Stimulated activated CD8-positive, alpha-beta memory T cell treated with anti-CD3 and anti-CD28 coated beads, Interleukin-2, amount 100 ng/mL, for 48 hours (primary cell): ENCODE measurements around the gene ADPRH.
"Not testable (repeated sequence)": the region's sequence is repeated elsewhere in the genome, so short reads cannot be mapped to it uniquely, and the experiment has no call there.

ENCODE experiments used
- DNase-seq, 2 donors: peaks; one replicate each; pipeline ENCODE4 v3.0.0-alpha.2; 2020; ENCODE audit warnings: low read depth in 2 of 2

The ADPRH gene

GRCh38 chr3:119559441-119559963 lies 19.8 kb upstream of the ADPRH start, which contains the start of gene CD80:
TSS of gene CD80 (minus strand) at chr3:119559614. CDS start at chr3:119557728, 1,886 bp downstream.
- peak; percentile 44 to 51 for DNase-seq

GRCh38 chr3:119560160-119560559 lies 19.1 kb upstream of the ADPRH start:
- DNase-seq = no peak

- DNase-seq = peak; percentile 34 to 36
These were observed 16.9 kb upstream of the ADPRH start for GRCh38 chr3:119562307-119562961.

GRCh38 chr3:119563334-119563733 lies 16.0 kb upstream of the ADPRH start:
- not testable (repeated sequence) for DNase-seq

GRCh38 chr3:119569156-119569555 lies 10.1 kb upstream of the ADPRH start:
- DNase-seq = no peak

- DNase-seq = no peak
These were observed 9.1 kb upstream of the ADPRH start for GRCh38 chr3:119570229-119570628.

GRCh38 chr3:119571230-119571629 lies 8.1 kb upstream of the ADPRH start:
- DNase-seq = no peak

GRCh38 chr3:119571688-119572087 lies 7.6 kb upstream of the ADPRH start:
- no peak for DNase-seq

GRCh38 chr3:119575507-119575906 lies 3.8 kb upstream of the ADPRH start:
- no peak for DNase-seq

GRCh38 chr3:119580067-119580760 lies 922 bp downstream of the ADPRH start:
- DNase-seq = no peak

- DNase-seq = peak in 1 of 2 donors; percentile 19
These were observed 2.9 kb downstream of the ADPRH start for GRCh38 chr3:119582178-119582577.

- DNase-seq = no peak
These were observed 5.9 kb downstream of the ADPRH start for GRCh38 chr3:119585208-119585607.

- DNase-seq = no peak
These were observed 6.7 kb downstream of the ADPRH start for GRCh38 chr3:119585856-119586570.

GRCh38 chr3:119586733-119587172 lies 7.5 kb downstream of the ADPRH start:
- no peak for DNase-seq

- DNase-seq = peak; percentile 18 to 29
These were observed 8.8 kb downstream of the ADPRH start for GRCh38 chr3:119588112-119588511.

GRCh38 chr3:119589102-119589773 lies 9.9 kb downstream of the ADPRH start:
- DNase-seq = no peak

GRCh38 chr3:119590706-119591105 lies 11.4 kb downstream of the ADPRH start:
- no peak for DNase-seq

GRCh38 chr3:119592861-119593260 lies 13.6 kb downstream of the ADPRH start:
- no peak for DNase-seq

GRCh38 chr3:119594066-119594465 lies 14.8 kb downstream of the ADPRH start:
- DNase-seq = no peak

- not testable (repeated sequence) for DNase-seq
These were observed 15.6 kb downstream of the ADPRH start for GRCh38 chr3:119594929-119595328.

- DNase-seq = no peak
These were observed 16.5 kb downstream of the ADPRH start for GRCh38 chr3:119595639-119596334.
